Lung (tissue), 12 donors: ENCODE data around the gene TNK2. TPM values are rescaled to one million over a fixed set of nuclear protein-coding genes. Genes with fewer than 3 reads are reported as not detected.

ENCODE experiments used
- ATAC-seq: fragments of 200-7000 bp; cut with Tn5 transposase; one replicate; pipeline ENCODE4 v1.9.1; 2020; ENCODE audit warnings: moderate number of reproducible peaks; ENCODE audit not compliant: insufficient read depth, low FRiP score
- DNase-seq, 3 donors: peaks; one replicate each; pipeline ENCODE4 v3.0.0-alpha.2; 2013 to 2017
- H3K27ac ChIP-seq, 2 donors: one replicate each; pipeline ENCODE4 v1.5.1; 2013; ENCODE audit warnings: mild to moderate bottlenecking in 2 of 2, moderate library complexity in 2 of 2, control low read depth in 1 of 2, inconsistent platforms in 1 of 2, low read depth in 1 of 2, low read length in 1 of 2
- H3K27me3 ChIP-seq, 3 donors: one replicate each; pipeline ENCODE4 v1.5.1; 2013; ENCODE audit warnings: low read length in 2 of 3; ENCODE audit not compliant: control insufficient read depth in 3 of 3, insufficient read depth in 3 of 3
- H3K36me3 ChIP-seq, 4 donors: one replicate each; pipeline ENCODE4 v1.5.1; 2013; ENCODE audit warnings: low read length in 4 of 4, mild to moderate bottlenecking in 1 of 4, moderate library complexity in 1 of 4; ENCODE audit not compliant: control insufficient read depth in 4 of 4, insufficient read depth in 4 of 4
- H3K4me1 ChIP-seq, 5 donors: one replicate each; pipeline ENCODE4 v1.5.1; 2013; ENCODE audit warnings: low read length in 5 of 5, mild to moderate bottlenecking in 2 of 5, moderate library complexity in 1 of 5; ENCODE audit not compliant: control insufficient read depth in 5 of 5, insufficient read depth in 5 of 5
- H3K4me3 ChIP-seq: one replicate; pipeline ENCODE4 v1.5.1; 2013; ENCODE audit warnings: mild to moderate bottlenecking, control low read depth, moderate library complexity
- H3K9ac ChIP-seq, 2 donors: one replicate each; pipeline ENCODE4 v1.5.1; 2013; ENCODE audit warnings: low read length in 2 of 2, control low read depth in 1 of 2; ENCODE audit not compliant: insufficient read depth in 1 of 2
- H3K9me3 ChIP-seq, 4 donors: one replicate each; pipeline ENCODE4 v1.5.1; 2013; ENCODE audit warnings: low read length in 3 of 4, mild to moderate bottlenecking in 1 of 4, moderate library complexity in 1 of 4; ENCODE audit not compliant: control insufficient read depth in 4 of 4, insufficient read depth in 3 of 4
- CTCF ChIP-seq: IDR thresholded peaks from 2 replicates; pipeline ENCODE4 v1.5.1; 2012; ENCODE audit warnings: mild to moderate bottlenecking; ENCODE audit errors: control extremely low read depth, extremely low read depth
- WGBS, 2 donors: extraction: QIAGEN DNeasy Blood & Tissue Kit; methylation state at CpG; one replicate each; pipeline ENCODE4 v1.1.7; 2013; 5-methylcytosine and 5-hydroxymethylcytosine counted together
- polyA plus RNA-seq, 2 donors: library from polyadenylated mRNA; stranded (reverse); fragments of 200-250 nt; gene quantifications; one replicate each; pipeline ENCODE4 v1.2.1, GENCODE V29; 2013
- total RNA-seq, 2 donors: library from RNA; depleted of rRNA in 1 of 2; stranded (reverse); fragments of >200 nt in 1 of 2; gene quantifications; one replicate each; pipeline ENCODE4 v1.2.1, GENCODE V29; 2014 to 2021
- donor health status: control.
- donor health status: control.
- donor health status: Bipolar disorder and iron deficiency.
- donor health status: healthy.
- donor health status: DM: yes; HTN: yes; CAD: no.

TNK2 gene
- total and polyA plus RNA-seq, 4 donors = 15.0 to 63.5 (median 35.6) TPM

GRCh38 chr3:195897081-195897852 is 11.1 kb downstream of the TNK2 start:
- no peaks in the 10 kb centered on the region for H3K9me3 ChIP-seq
- peaks cover 0 to 2% (median 0%) of the 10 kb centered on the region in 4 donors for H3K36me3 ChIP-seq
- peak overlapping the region; percentile 94 to 95 for H3K27ac ChIP-seq
- H3K27me3 ChIP-seq = no peaks in the 10 kb centered on the region
- H3K4me1 ChIP-seq = peaks cover 0 to 66% (median 38%) of the 10 kb centered on the region in 5 donors
- H3K4me3 ChIP-seq = no peak overlapping the region
- DNase-seq (peak in 2 of 3 donors; percentile 45 to 62), ATAC-seq (no peak)
- no peak overlapping the region for H3K9ac ChIP-seq
- 41 to 43% methylated on average over 8 to 10 of the region's 10 CpGs for WGBS, 2 donors
- no peak for TF ChIP-seq CTCF

- Histone ChIP-seq H3K9ac (peak overlapping the region; percentile 28 to 36), H3K27ac (peak overlapping the region; percentile 94 to 95), H3K4me1 (peaks cover 0 to 74% (median 40%) of the 10 kb centered on the region in 5 donors), H3K9me3 (no peaks in the 10 kb centered on the region), H3K4me3 (no peak overlapping the region), H3K36me3 (peaks cover 0 to 2% (median 0%) of the 10 kb centered on the region in 4 donors), H3K27me3 (no peaks in the 10 kb centered on the region)
- 10 to 13% methylated on average over 16 of the region's 16 CpGs for WGBS, 2 donors
- DNase-seq (peak; percentile 88 to 98 (median 95)), ATAC-seq (no peak)
- no peak for TF ChIP-seq CTCF
Observed at GRCh38 chr3:195896361-195897080, 11.8 kb downstream of the TNK2 start.

GRCh38 chr3:195895861-195896360 is 12.4 kb downstream of the TNK2 start:
- ATAC-seq (peak; percentile 35), DNase-seq (peak; percentile 63 to 74 (median 66))
- peaks cover 0 to 72% (median 38%) of the 10 kb centered on the region in 5 donors for H3K4me1 ChIP-seq
- peak overlapping the region; percentile 48 for H3K4me3 ChIP-seq
- WGBS, 2 donors = 0% methylated on average over 27 to 47 of the region's 47 CpGs
- no peak for TF ChIP-seq CTCF
- peaks cover 0 to 2% (median 0%) of the 10 kb centered on the region in 4 donors for H3K36me3 ChIP-seq
- peak overlapping the region; percentile 94 to 95 for H3K27ac ChIP-seq
- H3K9me3 ChIP-seq = no peaks in the 10 kb centered on the region
- no peaks in the 10 kb centered on the region for H3K27me3 ChIP-seq
- H3K9ac ChIP-seq = peak overlapping the region; percentile 28 to 36
